ENCODE data around the gene RPLP1.

The RPLP1 gene

GRCh38 chr15:69490356-69491037 lies 37.9 kb downstream of the RPLP1 start:
- TF ChIP-seq CTCF (IDR thresholded peaks at IDR 0.05; ENCODE audit: low read depth, low read length): no peak
- H3K4me1 ChIP-seq: no peaks in the 10 kb centered on the region

GRCh38 chr15:69491038-69491505 lies 38.5 kb downstream of the RPLP1 start:
- no peaks in the 10 kb centered on the region for H3K36me3 ChIP-seq
- TF ChIP-seq CTCF (IDR thresholded peaks at IDR 0.05; ENCODE audit: low read depth, low read length): no peak
- no peak overlapping the region for H3K4me3 ChIP-seq (ENCODE audit: low read depth, low read length)
- H3K27me3 ChIP-seq: no peaks in the 10 kb centered on the region
- DNase-seq: no peak
- H3K4me1 ChIP-seq: no peaks in the 10 kb centered on the region
- H3K9me3 ChIP-seq: no peaks in the 10 kb centered on the region

More at GRCh38 chr15:69490356-69491037, 37.9 kb downstream of the RPLP1 start:
- no peak for DNase-seq
- Histone ChIP-seq H3K27me3 (no peaks in the 10 kb centered on the region), H3K9me3 (no peaks in the 10 kb centered on the region), H3K36me3 (no peaks in the 10 kb centered on the region), H3K4me3 (ENCODE audit: low read depth, low read length) (no peak overlapping the region)

- Histone ChIP-seq H3K9me3 (no peaks in the 10 kb centered on the region), H3K27me3 (no peaks in the 10 kb centered on the region), H3K4me3 (ENCODE audit: low read depth, low read length) (no peak overlapping the region), H3K36me3 (no peaks in the 10 kb centered on the region), H3K4me1 (no peaks in the 10 kb centered on the region)
- TF ChIP-seq CTCF (IDR thresholded peaks at IDR 0.05; ENCODE audit: low read depth, low read length): no peak
- DNase-seq: no peak
These were observed 40.8 kb downstream of the RPLP1 start for GRCh38 chr15:69493406-69493805.

- TF ChIP-seq CTCF (IDR thresholded peaks at IDR 0.05; ENCODE audit: low read depth, low read length): no peak
- Histone ChIP-seq H3K9me3 (no peaks in the 10 kb centered on the region), H3K27me3 (no peaks in the 10 kb centered on the region), H3K36me3 (no peaks in the 10 kb centered on the region), H3K4me1 (no peaks in the 10 kb centered on the region), H3K4me3 (ENCODE audit: low read depth, low read length) (no peak overlapping the region)
- DNase-seq: no peak
These were observed 43.4 kb downstream of the RPLP1 start for GRCh38 chr15:69496001-69496400.

- H3K36me3 ChIP-seq: no peaks in the 10 kb centered on the region
- TF ChIP-seq CTCF (IDR thresholded peaks at IDR 0.05; ENCODE audit: low read depth, low read length): no peak
- H3K4me1 ChIP-seq: no peaks in the 10 kb centered on the region
- no peak for DNase-seq
- H3K4me3 ChIP-seq (ENCODE audit: low read depth, low read length): no peak overlapping the region
- H3K9me3 ChIP-seq: no peaks in the 10 kb centered on the region
- no peaks in the 10 kb centered on the region for H3K27me3 ChIP-seq
These were observed 44.5 kb downstream of the RPLP1 start for GRCh38 chr15:69497076-69497475.

GRCh38 chr15:69497667-69498066 lies 45.0 kb downstream of the RPLP1 start:
- no peak for DNase-seq
- no peaks in the 10 kb centered on the region for H3K36me3 ChIP-seq
- H3K4me3 ChIP-seq (ENCODE audit: low read depth, low read length): no peak overlapping the region
- H3K9me3 ChIP-seq: no peaks in the 10 kb centered on the region
- H3K4me1 ChIP-seq: no peaks in the 10 kb centered on the region
- no peaks in the 10 kb centered on the region for H3K27me3 ChIP-seq
- no peak for TF ChIP-seq CTCF (IDR thresholded peaks at IDR 0.05; ENCODE audit: low read depth, low read length)
